Measurements from ENCODE around the gene SESN2.

The SESN2 gene

GRCh38 chr1:28249866-28250295 is 9.4 kb upstream of the SESN2 start:
- no peak for DNase-seq

- no peak for DNase-seq
Observed at GRCh38 chr1:28256197-28256827, 3.0 kb upstream of the SESN2 start.

DNA sequence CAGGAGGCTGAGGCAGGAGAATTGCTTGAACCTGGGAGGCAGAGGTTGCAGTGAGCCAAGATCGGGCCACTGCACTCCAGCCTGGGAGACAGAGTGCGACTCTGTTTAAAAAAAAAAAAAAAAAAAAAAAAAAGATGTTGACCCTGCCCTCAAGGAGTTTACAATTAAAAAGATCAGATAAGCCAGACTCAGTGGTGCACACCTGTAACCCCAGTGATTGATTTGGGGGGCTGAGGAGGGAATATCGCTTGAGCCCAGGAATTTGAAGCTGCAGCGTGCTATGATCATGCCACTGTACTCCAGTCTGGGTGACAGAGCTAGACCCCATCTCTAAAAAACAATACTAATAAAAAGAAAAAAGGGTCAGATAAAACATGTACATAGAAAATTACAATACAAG is 1.6 kb upstream of the SESN2 start:
- DNase-seq: no peak

- no peak for DNase-seq
Observed at GRCh38 chr1:28258628-28259251, 578 bp upstream of the SESN2 start.

DNA sequence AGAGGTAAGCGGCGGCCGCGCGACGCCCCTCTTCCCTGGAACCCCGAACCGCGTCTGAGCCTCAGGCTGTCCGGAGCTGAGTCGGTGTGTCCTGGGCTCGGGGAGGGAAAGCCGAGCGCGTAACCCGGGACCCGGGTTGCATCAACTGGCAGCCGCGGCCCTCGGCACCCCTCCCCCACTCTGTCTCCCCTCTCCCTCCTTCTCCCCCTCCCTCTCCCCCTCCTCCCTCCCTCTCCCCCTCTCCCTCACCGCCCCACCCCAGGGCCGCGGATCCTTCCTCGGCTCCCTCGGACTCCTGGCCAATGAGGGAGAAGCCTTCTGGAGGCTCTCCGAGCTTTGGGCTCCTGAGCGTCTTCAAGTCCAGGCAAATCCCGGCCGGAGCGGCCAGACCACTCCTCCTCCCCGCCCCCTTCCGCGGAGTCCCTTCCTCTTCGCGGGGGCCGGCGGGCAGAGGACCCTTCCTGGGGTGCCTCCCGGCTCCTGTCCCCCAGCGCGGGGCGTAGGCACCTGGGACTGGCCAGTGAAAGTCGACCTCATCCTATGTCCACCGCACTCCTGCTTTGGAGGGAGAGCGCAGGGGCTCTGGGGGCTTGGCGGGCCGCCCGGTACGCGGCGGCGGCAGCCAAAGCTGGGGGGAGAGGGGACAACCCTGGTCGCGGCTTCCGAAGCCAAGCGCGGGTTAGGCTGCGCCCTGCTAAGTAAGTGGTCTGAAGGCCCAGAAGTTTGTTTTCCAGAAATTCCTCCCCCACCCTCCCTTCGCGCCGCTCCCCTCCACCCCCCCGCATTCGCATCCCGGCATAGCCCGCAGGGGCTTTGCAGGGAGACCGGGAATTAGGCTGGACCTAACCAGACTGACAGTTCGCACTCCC is 850 bp downstream of the SESN2 start:
- DNase-seq: no peak

GRCh38 chr1:28260803-28261174 is 1.5 kb downstream of the SESN2 start:
- DNase-seq: no peak

GRCh38 chr1:28264897-28265296 is 5.6 kb downstream of the SESN2 start:
- no peak for DNase-seq

GRCh38 chr1:28265577-28265976 is 6.3 kb downstream of the SESN2 start:
- DNase-seq: no peak

GRCh38 chr1:28266920-28267322 is 7.6 kb downstream of the SESN2 start:
- DNase-seq: no peak

DNA sequence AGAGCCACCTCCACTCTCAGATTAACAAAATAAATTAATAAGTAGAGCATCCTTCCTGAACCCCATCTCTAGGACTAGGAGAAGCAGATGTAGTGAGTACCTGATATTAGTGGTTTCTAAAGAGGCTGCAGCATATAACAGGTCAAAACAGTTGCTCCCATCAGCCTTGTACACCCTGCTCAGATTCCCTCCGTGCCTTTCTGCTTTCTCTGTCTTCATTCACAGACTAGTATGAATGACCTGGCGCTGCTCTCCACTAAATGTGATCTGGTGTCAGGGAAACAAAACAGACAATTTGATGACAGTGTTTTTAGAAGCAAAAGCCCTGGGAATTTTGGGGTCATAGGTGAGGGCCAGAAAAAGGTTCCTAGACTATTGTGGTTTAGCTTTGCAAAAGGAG is 8.3 kb downstream of the SESN2 start:
- no peak for DNase-seq

DNA sequence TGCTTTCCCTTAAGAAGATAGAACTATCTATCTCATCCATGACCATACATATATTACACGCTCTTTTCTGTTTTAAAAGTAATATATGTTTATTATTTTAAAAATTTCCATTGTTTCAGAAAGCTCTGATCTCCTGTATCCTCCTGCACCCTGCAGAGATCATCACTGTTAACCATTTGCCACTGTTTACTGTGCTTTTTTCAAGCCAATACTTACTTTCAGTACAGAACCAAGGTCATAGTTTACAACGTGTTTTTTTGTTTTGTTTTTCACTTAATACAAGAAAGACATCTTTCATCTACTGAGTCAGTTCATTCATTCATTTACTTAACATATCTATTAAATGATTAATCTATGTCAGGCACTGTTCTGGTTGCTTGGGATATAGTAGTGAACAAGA is 10.2 kb downstream of the SESN2 start:
- DNase-seq: no peak

DNA sequence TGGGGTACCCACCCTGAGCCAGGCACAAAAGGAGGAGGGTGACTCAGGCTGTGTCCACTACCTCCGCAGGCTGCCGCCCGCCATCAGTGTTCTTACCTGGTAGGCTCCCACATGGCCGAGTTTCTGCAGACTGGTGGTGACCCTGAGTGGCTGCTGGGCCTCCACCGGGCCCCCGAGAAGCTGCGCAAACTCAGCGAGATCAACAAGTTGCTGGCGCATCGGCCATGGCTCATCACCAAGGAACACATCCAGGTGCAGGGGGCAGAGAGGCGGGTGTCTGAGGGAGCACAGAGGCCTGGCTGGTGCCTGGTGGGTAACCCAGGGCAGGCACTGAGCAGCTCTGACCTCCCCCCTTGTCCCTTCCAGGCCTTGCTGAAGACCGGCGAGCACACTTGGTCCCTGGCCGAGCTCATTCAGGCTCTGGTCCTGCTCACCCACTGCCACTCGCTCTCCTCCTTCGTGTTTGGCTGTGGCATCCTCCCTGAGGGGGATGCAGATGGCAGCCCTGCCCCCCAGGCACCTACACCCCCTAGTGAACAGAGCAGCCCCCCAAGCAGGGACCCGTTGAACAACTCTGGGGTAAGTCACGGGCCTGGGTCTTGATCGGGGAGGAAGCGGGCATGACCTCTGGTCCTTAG is 13.0 kb downstream of the SESN2 start:
- DNase-seq: no peak

GRCh38 chr1:28273216-28273860 is 14.0 kb downstream of the SESN2 start:
- no peak for DNase-seq

DNA sequence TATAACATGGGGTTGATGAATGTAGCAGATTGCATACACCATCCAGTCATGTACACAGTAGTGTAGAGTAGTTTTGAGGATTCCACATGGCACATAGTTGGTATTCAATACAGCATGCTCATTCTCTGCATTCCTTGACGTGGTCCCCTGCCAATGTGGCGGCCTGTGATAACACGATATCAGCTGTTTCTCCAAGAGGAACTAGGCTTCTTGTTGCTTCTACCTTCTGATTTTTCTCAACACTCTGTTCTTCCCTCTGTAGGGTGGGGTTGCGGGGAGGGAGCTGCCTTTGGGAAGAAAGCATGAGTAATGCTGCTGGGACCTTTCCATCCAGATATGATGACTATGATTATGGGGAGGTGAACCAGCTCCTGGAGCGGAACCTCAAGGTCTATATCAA is 19.4 kb downstream of the SESN2 start:
- DNase-seq: no peak

GRCh38 chr1:28279721-28280120 is 20.4 kb downstream of the SESN2 start:
- no peak for DNase-seq

- no peak for DNase-seq
Observed at GRCh38 chr1:28280501-28280900, 21.2 kb downstream of the SESN2 start.

DNA sequence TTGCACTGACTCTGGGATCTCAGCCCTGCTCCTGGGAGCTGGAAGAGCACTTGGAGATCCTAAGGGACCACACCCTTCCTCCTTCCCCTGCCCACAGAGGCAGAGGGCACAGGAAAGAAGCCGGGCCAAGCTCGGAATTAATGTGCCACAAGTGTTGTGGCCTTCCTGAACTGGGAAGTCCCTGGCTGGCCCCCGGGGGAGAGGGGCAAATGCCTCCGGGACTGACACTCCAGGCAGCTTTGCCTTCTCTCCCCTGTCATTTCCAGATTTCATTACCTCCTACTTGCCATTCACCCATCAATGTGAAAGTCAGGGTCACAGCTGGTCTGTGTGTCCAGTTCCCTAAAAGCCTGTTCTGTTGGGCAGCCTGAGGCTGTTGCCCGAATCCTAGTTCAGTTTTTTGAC is 21.7 kb downstream of the SESN2 start:
- DNase-seq: no peak

GRCh38 chr1:28281608-28282425 is 22.5 kb downstream of the SESN2 start:
- DNase-seq: no peak

DNA sequence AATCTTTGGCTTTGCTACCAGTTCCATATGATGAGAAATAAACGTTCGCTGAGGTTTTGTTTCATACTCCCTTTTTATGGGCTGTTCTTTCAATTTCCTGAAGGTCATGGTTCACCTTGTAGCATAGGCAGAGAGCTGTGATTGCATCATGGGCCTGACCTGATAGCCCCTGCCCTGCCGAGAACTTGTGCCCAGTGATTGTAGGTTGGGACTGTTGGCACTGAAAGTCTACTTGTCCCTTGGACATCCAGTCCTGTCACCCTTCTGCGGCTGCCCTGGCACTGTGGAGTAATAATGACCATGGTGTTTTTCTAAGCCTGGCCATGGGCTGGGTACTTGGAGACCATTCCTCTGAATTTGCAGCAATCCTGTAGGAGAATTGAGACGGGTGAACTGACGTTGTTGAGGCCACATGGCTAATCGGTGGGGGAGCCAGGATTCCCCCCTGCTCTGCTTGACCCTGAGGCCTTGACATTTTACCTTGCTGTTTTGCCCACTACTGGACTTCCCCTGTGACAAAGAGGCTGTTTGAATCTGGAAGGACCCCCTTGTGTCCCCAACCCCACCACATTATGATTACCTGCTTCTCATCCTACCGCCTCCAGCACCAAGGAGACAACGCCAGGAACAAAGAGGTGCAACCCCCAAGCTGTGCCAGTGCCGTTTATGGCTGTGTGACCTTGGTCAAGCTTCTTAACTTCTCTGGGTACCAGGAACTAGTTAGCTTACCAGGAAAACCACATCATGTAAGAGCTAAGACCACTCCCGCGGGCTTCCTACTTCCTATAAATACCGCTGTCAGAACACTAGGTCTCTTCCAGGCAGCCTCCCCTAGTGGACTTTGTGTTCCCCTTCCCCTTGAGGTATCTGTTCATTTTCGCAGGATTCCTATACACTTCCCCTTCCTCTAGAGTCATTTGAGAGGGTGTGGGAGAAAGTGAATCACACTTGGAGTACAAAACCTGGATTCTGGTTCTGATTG is 23.4 kb downstream of the SESN2 start:
- DNase-seq: no peak

GRCh38 chr1:28286111-28286510 is 26.8 kb downstream of the SESN2 start:
- no peak for DNase-seq

GRCh38 chr1:28288487-28288886 is 29.2 kb downstream of the SESN2 start:
- no peak for DNase-seq
